Natural killer cell (primary cell): Measurements from ENCODE around the gene TCF7L2. TPM values are rescaled to one million over a fixed set of nuclear protein-coding genes. Genes with fewer than 3 reads are reported as not detected.

ENCODE experiments used
- ATAC-seq, 3 donors: fragments of 150-1000 bp in 2 of 3; fragments of 200-7000 bp in 1 of 3; cut with Tn5 transposase; 1 replicate in 1 of 3; 2 replicates in 2 of 3; pipeline ENCODE4 v1.10.0; 2021; ENCODE audit warnings: mild to moderate bottlenecking in 2 of 3, moderate library complexity in 2 of 3
- DNase-seq, 2 donors: peaks; one replicate each; pipeline versions ENCODE4 v3.0.0 to v3.0.0-alpha.2; 2013 to 2021; ENCODE audit warnings: mixed read lengths in 1 of 2
- H3K27ac ChIP-seq: one replicate; pipeline ENCODE4 v1.5.1; 2013; ENCODE audit warnings: mild to moderate bottlenecking, low read length
- H3K27me3 ChIP-seq: one replicate; pipeline ENCODE4 v1.6.1; 2013; ENCODE audit warnings: low read length; ENCODE audit not compliant: control insufficient read depth, insufficient read depth
- H3K36me3 ChIP-seq: one replicate; pipeline ENCODE4 v1.6.1; 2013; ENCODE audit warnings: low read length; ENCODE audit not compliant: control insufficient read depth, insufficient read depth
- H3K4me1 ChIP-seq: one replicate; pipeline ENCODE4 v1.6.1; 2013; ENCODE audit warnings: low read length; ENCODE audit not compliant: control insufficient read depth, insufficient read depth
- H3K4me3 ChIP-seq: one replicate; pipeline ENCODE4 v1.5.1; 2013; ENCODE audit warnings: low read length
- H3K9me3 ChIP-seq: one replicate; pipeline ENCODE4 v1.6.1; 2013; ENCODE audit warnings: low read length; ENCODE audit not compliant: control insufficient read depth, insufficient read depth
- H3K27ac Mint-ChIP-seq, 2 donors: one replicate each; pipeline ENCODE4 v1.8.0; 2022; ENCODE audit warnings: mild to moderate bottlenecking in 2 of 2, mixed read lengths in 2 of 2, moderate library complexity in 1 of 2
- H3K27me3 Mint-ChIP-seq, 2 donors: one replicate each; pipeline ENCODE4 v1.8.0; 2022; ENCODE audit warnings: low read depth in 2 of 2, mixed read lengths in 2 of 2
- H3K36me3 Mint-ChIP-seq: one replicate; pipeline ENCODE4 v1.8.0; 2022; ENCODE audit warnings: mixed read lengths
- H3K4me1 Mint-ChIP-seq, 2 donors: one replicate each; pipeline ENCODE4 v1.8.0; 2022; ENCODE audit warnings: mixed read lengths in 2 of 2
- H3K4me3 Mint-ChIP-seq: one replicate; pipeline ENCODE4 v1.8.0; 2022; ENCODE audit warnings: mild to moderate bottlenecking, moderate library complexity, mixed read lengths
- H3K9me3 Mint-ChIP-seq, 2 donors: one replicate each; pipeline ENCODE4 v1.8.0; 2022; ENCODE audit warnings: mixed read lengths in 2 of 2
- WGBS: methylation state at CpG from one replicate; pipeline ENCODE4 v1.1.7; 2013; ENCODE audit warnings: missing lambda C conversion rate; ENCODE audit not compliant: insufficient coverage; 5-methylcytosine and 5-hydroxymethylcytosine counted together
- intact Hi-C: fragments of 100-400 bp; cut with micrococcal nuclease; formaldehyde crosslinking; loops from one replicate; pipeline ENCODE4 v1.14.2; 2022
- total RNA-seq, 4 donors: library from RNA; stranded (reverse); fragments of 120-200 nt in 1 of 4; gene quantifications; one replicate each; pipeline versions ENCODE4 v1.2.3 to v1.2.4, GENCODE V29; 2013 to 2022
- TF ChIP-seq, protein P1 (sequence below): fragments of 200-600 bp; IDR thresholded peaks from one replicate; pipeline ENCODE4 v1.8.0; 2022; ENCODE audit warnings: antibody characterized with exemption

TCF7L2 gene
- total RNA-seq, 3 donors from 2014 or later (not counting 1 experiment from before 2014, with no cell fraction given), result 10.4 to 32.7 (median 15.3) TPM

DNA sequence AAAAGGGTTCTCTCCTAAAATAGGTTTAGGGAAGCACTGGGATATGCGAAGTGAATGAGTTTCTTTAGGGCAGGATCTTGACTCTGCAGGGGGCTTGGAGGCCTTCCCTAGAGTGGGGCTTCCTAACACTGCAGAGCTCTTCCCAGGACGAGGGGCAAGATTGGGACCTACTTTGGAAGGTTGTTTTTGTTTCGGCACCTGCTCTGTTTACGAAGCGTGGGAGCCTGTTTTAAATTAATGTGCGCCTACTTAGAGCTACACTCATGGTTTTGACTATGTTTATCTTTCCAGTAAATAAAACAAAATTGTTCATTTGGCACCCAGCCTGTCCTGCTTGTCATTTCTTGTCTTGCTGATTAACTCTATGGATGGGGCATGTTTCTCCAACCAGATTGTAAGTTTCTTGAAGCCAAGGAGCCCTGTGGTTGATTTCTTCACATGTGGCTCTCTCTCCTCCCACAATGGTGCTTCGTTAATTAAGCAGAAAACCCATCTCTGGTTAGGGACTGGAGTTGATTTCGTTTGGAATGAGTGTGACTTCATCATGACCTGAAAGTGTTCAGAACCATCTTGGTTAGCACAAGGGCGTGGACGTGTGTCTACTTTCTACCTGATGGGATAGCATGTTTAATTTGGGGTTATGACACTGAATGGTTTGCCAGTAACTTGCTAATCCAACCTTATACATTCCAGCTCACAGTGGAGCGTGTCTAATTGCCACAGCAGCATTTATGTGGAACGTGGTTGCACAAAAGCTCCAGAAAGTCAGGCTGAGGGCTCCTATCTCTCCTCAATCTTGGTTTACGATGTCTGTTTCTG lies 98.1 kb downstream of the TCF7L2 start:
- TF ChIP-seq, protein P1, sequence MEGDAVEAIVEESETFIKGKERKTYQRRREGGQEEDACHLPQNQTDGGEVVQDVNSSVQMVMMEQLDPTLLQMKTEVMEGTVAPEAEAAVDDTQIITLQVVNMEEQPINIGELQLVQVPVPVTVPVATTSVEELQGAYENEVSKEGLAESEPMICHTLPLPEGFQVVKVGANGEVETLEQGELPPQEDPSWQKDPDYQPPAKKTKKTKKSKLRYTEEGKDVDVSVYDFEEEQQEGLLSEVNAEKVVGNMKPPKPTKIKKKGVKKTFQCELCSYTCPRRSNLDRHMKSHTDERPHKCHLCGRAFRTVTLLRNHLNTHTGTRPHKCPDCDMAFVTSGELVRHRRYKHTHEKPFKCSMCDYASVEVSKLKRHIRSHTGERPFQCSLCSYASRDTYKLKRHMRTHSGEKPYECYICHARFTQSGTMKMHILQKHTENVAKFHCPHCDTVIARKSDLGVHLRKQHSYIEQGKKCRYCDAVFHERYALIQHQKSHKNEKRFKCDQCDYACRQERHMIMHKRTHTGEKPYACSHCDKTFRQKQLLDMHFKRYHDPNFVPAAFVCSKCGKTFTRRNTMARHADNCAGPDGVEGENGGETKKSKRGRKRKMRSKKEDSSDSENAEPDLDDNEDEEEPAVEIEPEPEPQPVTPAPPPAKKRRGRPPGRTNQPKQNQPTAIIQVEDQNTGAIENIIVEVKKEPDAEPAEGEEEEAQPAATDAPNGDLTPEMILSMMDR, result no peak
- Histone ChIP-seq H3K4me1 (peaks cover 6% of the 10 kb centered on the region), H3K36me3 (no peaks in the 10 kb centered on the region), H3K4me3 (no peak overlapping the region), H3K27me3 (no peaks in the 10 kb centered on the region), H3K9me3 (no peaks in the 10 kb centered on the region), H3K27ac (no peak overlapping the region)
- H3K4me1 Mint-ChIP-seq, result peaks cover 15% of the 10 kb centered on the region in 2 donors
- H3K27me3 Mint-ChIP-seq, result peaks cover 2 to 8% of the 10 kb centered on the region in 2 donors
- no peaks in the 10 kb centered on the region for H3K9me3 Mint-ChIP-seq
- ATAC-seq (no peak), DNase-seq (no peak)
- H3K4me3 Mint-ChIP-seq, result no peak overlapping the region
- no peak overlapping the region for H3K27ac Mint-ChIP-seq
- no peaks in the 10 kb centered on the region for H3K36me3 Mint-ChIP-seq
- WGBS, result 92% methylated on average over 13 of the region's 13 CpGs
- intact Hi-C loops, result no loop called here

DNA sequence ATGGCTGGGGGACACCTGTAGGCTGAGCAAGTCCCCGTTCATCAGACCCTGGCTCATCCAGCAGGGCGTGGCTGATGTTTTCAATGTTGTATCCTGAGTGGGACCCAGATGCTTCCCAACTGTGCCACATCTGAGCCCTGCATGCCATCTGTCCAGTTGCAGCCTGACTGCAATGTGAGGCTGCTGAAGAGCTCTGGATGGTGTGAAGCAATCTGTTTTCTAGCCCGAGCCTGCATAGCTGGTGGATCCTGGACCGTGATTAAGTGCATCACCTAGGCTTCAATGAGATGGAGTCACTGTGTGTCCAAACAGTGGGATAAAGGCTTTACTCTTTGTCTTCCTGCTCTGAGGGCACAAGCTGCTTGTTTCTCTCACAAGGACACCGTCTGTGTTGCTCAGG lies 99.8 kb downstream of the TCF7L2 start:
- ATAC-seq, result no peak
- Histone ChIP-seq H3K4me3 (no peak overlapping the region), H3K27ac (no peak overlapping the region), H3K27me3 (no peaks in the 10 kb centered on the region), H3K9me3 (no peaks in the 10 kb centered on the region), H3K4me1 (peaks cover 6% of the 10 kb centered on the region), H3K36me3 (no peaks in the 10 kb centered on the region)
- WGBS, result 92% methylated on average over 5 of the region's 5 CpGs
- Mint-ChIP-seq H3K4me1 (peaks cover 12 to 15% of the 10 kb centered on the region in 2 donors), H3K4me3 (no peak overlapping the region), H3K36me3 (no peaks in the 10 kb centered on the region), H3K27me3 (peaks cover 0 to 8% of the 10 kb centered on the region in 2 donors), H3K9me3 (no peaks in the 10 kb centered on the region), H3K27ac (no peak overlapping the region)
- TF ChIP-seq, protein P1, result no peak
- no peak for DNase-seq
- intact Hi-C loops, result no loop called here

GRCh38 chr10:113052076-113052830 lies 102.2 kb downstream of the TCF7L2 start:
- Histone ChIP-seq H3K27ac (no peak overlapping the region), H3K36me3 (no peaks in the 10 kb centered on the region), H3K4me3 (no peak overlapping the region), H3K9me3 (no peaks in the 10 kb centered on the region), H3K27me3 (no peaks in the 10 kb centered on the region), H3K4me1 (peaks cover 6% of the 10 kb centered on the region)
- Mint-ChIP-seq H3K27me3 (peaks cover 0 to 8% of the 10 kb centered on the region in 2 donors), H3K4me3 (no peak overlapping the region), H3K36me3 (no peaks in the 10 kb centered on the region), H3K27ac (no peak overlapping the region), H3K4me1 (peaks cover 12 to 15% of the 10 kb centered on the region in 2 donors), H3K9me3 (no peaks in the 10 kb centered on the region)
- 89% methylated on average over 10 of the region's 10 CpGs for WGBS
- ATAC-seq (no peak), DNase-seq (no peak)
- TF ChIP-seq, protein P1, result no peak
- intact Hi-C loops, result no loop called here
